Measurements from ENCODE around the gene CAMTA1. TPM values are rescaled to one million over a fixed set of nuclear protein-coding genes. Genes with fewer than 3 reads are reported as not detected.
"Not testable (repeated sequence)": the region's sequence is repeated elsewhere in the genome, so short reads cannot be mapped to it uniquely, and the experiment has no call there.

CAMTA1 gene
- total and polyA plus RNA-seq, 4 donors, result 78.7 to 438 (median 173) TPM

DNA sequence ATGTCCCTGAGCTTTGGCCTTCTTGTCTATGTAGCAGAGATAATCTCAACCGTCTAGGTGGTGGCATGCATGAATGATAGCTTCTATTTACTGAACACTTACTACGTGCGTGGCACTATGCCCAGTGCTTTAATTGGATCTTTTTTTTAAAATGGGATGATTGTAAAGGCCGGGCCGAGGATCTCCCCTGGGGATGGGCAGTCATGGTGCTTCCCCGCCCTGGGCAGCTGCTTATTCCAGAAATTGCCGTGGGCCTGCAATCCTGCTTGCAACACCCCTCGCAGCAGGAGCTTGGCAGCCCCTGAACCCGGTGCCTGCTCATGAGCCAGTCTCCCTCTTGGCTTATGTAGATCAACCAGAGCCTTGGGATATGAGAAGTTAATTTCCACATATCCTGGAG lies 360.7 kb downstream of the CAMTA1 start:
- Histone ChIP-seq H3K9me3 (ENCODE audit: control insufficient read depth, low read length) (no peaks in the 10 kb centered on the region), H3K27me3 (ENCODE audit: control insufficient read depth in 1 of 2, insufficient read depth in 2 of 2, low read length in 1 of 2) (no peaks in the 10 kb centered on the region), H3K27ac (ENCODE audit: low read depth in 1 of 2, low read length in 2 of 2) (no peak overlapping the region), H3K4me3 (ENCODE audit: low read length in 2 of 2) (no peak overlapping the region), H3K36me3 (ENCODE audit: control insufficient read depth in 1 of 2, insufficient read depth in 2 of 2, low read length in 1 of 2) (no peaks in the 10 kb centered on the region), H3K4me1 (ENCODE audit: control insufficient read depth in 1 of 2, insufficient read depth in 2 of 2, low read length in 2 of 2) (no peaks in the 10 kb centered on the region)
- ATAC-seq (ENCODE audit: low FRiP score) (no peak), DNase-seq (no peak)
- 75 to 89% methylated on average over 9 of the region's 9 CpGs for WGBS, 2 donors
- intact Hi-C loops (cut with DNase I), result no loop called here

DNA sequence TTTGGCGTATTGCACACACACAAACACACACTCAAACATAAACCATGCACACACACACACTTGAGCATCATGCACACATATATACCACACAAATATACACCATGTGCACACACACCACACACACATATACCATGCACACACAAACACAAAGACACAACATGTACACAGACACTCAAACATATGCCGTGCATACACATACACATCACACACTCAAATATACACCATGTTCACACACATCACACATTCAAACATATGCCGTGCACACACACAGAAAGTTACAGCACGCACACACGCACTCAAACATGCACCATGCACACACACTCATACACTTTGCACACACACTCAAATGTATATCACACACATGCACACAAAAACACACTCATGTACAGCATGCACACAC lies 361.5 kb downstream of the CAMTA1 start:
- ATAC-seq (ENCODE audit: low FRiP score) (no peak), DNase-seq (no peak)
- H3K27me3 ChIP-seq (ENCODE audit: control insufficient read depth in 1 of 2, insufficient read depth in 2 of 2, low read length in 1 of 2), result no peaks in the 10 kb centered on the region
- WGBS, 2 donors, result 96 to 98% methylated on average over 5 of the region's 5 CpGs
- intact Hi-C loops (cut with DNase I), result no loop called here
- H3K27ac ChIP-seq (ENCODE audit: low read depth in 1 of 2, low read length in 2 of 2), result no peak overlapping the region
- H3K4me1 ChIP-seq (ENCODE audit: control insufficient read depth in 1 of 2, insufficient read depth in 2 of 2, low read length in 2 of 2), result no peaks in the 10 kb centered on the region
- H3K36me3 ChIP-seq (ENCODE audit: control insufficient read depth in 1 of 2, insufficient read depth in 2 of 2, low read length in 1 of 2), result no peaks in the 10 kb centered on the region
- no peaks in the 10 kb centered on the region for H3K9me3 ChIP-seq (ENCODE audit: control insufficient read depth, low read length)
- no peak overlapping the region for H3K4me3 ChIP-seq (ENCODE audit: low read length in 2 of 2)

DNA sequence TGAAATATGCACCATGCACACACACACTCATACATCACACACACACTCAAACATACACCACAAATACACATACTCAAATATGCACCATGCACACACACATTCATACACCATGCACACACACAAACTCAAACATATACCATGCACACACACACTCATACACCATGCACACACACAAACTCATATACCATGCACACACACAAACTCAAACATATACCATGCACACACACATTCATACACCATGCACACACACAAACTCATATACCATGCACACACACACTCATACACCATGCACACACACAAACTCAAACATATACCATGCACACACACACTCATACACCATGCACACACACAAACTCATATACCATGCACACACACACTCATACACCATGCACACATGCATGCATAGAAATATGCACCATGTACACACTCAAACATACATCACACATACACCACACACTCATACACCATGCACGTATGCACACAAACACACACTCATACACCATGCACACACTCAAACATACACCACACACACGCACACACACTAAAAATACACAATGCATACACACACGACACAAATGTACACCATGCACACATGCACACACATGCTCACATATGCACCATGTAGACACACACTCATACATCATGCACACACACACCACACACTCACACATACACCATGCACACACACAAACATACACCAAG lies 362.5 kb downstream of the CAMTA1 start:
- 96 to 97% methylated on average over 3 of the region's 3 CpGs for WGBS, 2 donors

DNA sequence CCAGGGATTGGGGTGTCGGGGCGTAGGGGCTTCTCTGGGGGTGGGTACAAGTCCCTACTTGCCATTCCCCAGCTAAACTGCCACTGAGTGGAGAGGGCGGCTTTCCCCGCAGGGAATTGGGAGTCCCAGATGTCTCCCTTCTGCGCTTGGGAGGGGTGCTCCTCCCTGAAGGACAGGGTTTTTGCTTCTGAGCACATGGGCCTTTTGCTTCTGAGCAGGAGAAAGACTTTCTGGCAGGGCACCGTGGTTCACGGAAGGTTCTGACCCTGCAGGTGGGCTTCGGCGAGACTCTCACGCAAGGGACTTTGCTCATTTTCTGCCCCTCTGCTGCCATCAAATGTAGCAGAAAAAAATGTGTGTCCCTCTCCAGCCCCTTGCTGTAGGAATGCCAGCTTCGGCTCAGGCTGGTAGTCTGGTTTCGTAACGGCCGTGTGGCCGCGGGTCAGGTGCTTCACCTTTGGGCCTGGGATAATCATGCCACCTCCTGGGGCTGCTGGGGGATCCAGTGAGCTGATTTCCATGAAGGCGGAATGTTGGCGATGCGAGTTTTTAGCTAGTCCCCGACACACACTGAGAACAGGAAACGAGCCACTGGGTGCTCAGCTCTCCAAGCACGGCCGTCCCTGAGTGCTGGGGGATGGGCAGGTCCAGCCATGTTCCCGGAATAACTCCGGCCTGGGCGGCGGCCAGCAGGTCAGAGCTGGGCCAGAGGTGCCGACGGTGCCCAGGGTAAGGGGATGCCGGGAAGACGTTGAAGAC lies 364.0 kb downstream of the CAMTA1 start:
- ATAC-seq (ENCODE audit: low FRiP score) (peak; percentile 62), DNase-seq (peak; percentile 74 to 86)
- Histone ChIP-seq H3K27ac (ENCODE audit: low read depth in 1 of 2, low read length in 2 of 2) (no peak overlapping the region), H3K4me3 (ENCODE audit: low read length in 2 of 2) (no peak overlapping the region), H3K9me3 (ENCODE audit: control insufficient read depth, low read length) (no peaks in the 10 kb centered on the region), H3K4me1 (ENCODE audit: control insufficient read depth in 1 of 2, insufficient read depth in 2 of 2, low read length in 2 of 2) (no peaks in the 10 kb centered on the region), H3K36me3 (ENCODE audit: control insufficient read depth in 1 of 2, insufficient read depth in 2 of 2, low read length in 1 of 2) (no peaks in the 10 kb centered on the region), H3K27me3 (ENCODE audit: control insufficient read depth in 1 of 2, insufficient read depth in 2 of 2, low read length in 1 of 2) (no peaks in the 10 kb centered on the region)
- 27 to 28% methylated on average over 31 of the region's 31 CpGs for WGBS, 2 donors
- intact Hi-C loops (cut with DNase I), result no loop called here

More for the DNA sequence above, 362.5 kb downstream of the CAMTA1 start:
- ATAC-seq (ENCODE audit: low FRiP score); H3K27ac ChIP-seq (ENCODE audit: low read depth in 1 of 2, low read length in 2 of 2); H3K9me3 ChIP-seq (ENCODE audit: control insufficient read depth, low read length); H3K4me3 ChIP-seq (ENCODE audit: low read length in 2 of 2); H3K36me3 ChIP-seq (ENCODE audit: control insufficient read depth in 1 of 2, insufficient read depth in 2 of 2, low read length in 1 of 2); DNase-seq; intact Hi-C loops (cut with DNase I); H3K27me3 ChIP-seq (ENCODE audit: control insufficient read depth in 1 of 2, insufficient read depth in 2 of 2, low read length in 1 of 2); H3K4me1 ChIP-seq (ENCODE audit: control insufficient read depth in 1 of 2, insufficient read depth in 2 of 2, low read length in 2 of 2): not testable (repeated sequence)

DNA sequence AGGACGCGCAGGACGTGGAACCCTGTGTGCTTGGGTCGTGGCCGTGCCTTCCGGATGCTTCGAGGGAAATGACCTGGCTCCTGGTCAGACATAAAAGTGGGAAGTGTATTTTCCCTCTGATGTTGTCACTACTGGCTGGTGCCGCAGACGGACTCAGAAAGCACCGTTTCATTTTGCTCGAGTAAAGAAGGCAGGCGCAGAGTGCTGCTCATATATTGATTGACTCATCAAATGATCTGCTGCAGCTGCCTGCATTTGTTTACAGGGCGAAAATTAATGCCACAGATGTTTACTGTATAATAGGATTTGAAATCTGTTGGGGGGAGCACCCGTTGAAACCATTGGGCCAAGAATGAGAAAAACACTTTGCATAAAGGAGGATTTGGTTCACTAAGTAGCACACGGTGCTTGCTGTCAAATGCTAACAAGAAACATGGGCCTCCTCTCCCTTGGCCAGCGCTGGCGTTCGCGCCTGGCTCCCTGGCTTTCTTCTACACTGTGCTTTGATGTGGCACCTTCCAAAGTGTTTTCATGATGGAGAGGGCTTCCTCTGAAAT lies 365.5 kb downstream of the CAMTA1 start:
- no peak for DNase-seq
- WGBS, 2 donors, result 92% methylated on average over 19 of the region's 19 CpGs
- ATAC-seq (ENCODE audit: low FRiP score), result no peak
- intact Hi-C loops (cut with DNase I), result no loop called here
- no peak overlapping the region for H3K4me3 ChIP-seq (ENCODE audit: low read length in 2 of 2)
- no peaks in the 10 kb centered on the region for H3K9me3 ChIP-seq (ENCODE audit: control insufficient read depth, low read length)
- no peaks in the 10 kb centered on the region for H3K4me1 ChIP-seq (ENCODE audit: control insufficient read depth in 1 of 2, insufficient read depth in 2 of 2, low read length in 2 of 2)
- H3K27ac ChIP-seq (ENCODE audit: low read depth in 1 of 2, low read length in 2 of 2), result no peak overlapping the region
- H3K27me3 ChIP-seq (ENCODE audit: control insufficient read depth in 1 of 2, insufficient read depth in 2 of 2, low read length in 1 of 2), result no peaks in the 10 kb centered on the region
- H3K36me3 ChIP-seq (ENCODE audit: control insufficient read depth in 1 of 2, insufficient read depth in 2 of 2, low read length in 1 of 2), result no peaks in the 10 kb centered on the region

DNA sequence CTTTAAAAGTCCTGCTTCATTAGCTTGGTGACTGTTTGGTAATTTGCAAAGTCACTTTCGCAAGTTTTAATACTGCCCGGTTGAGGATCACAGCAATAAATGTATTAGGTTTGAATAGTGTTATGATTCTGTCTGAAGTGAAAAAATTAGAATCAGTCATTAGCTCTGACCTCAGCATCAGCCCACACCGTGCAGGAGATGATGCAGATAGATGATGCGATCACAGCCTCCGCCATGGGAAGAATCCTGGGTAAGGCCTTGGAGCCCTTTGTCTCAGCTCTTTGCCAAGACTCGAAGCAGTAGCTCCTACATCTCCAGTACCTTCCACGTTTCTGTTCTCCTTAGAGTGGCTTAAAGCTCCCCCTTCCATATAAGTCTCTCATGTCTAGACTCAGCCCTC lies 366.7 kb downstream of the CAMTA1 start:
- intact Hi-C loops (cut with DNase I), result no loop called here
- no peak overlapping the region for H3K27ac ChIP-seq (ENCODE audit: low read depth in 1 of 2, low read length in 2 of 2)
- 83 to 86% methylated on average over 7 of the region's 7 CpGs for WGBS, 2 donors

DNA sequence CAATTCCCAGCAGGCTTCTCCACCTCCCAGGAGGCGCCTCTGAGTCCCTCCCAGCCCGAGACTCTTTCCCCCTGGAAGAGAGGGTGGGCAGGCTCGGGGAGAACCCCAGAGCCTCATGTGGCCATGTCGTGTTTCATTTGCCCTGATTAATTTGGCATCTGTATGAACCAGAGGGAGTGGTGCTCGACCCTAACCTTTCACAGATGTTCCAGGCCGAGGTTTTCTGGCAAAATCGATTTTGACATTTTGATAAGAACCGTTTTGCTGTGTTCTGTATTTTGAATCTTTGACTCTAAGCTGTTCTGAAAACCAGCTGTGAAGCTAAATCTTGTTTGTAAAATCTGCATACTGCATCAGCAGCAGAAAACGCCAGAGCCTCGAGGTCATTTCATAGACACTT lies 367.4 kb downstream of the CAMTA1 start:
- ATAC-seq (ENCODE audit: low FRiP score) (no peak), DNase-seq (no peak)
- H3K27me3 ChIP-seq (ENCODE audit: control insufficient read depth in 1 of 2, insufficient read depth in 2 of 2, low read length in 1 of 2), result no peaks in the 10 kb centered on the region
- H3K4me3 ChIP-seq (ENCODE audit: low read length in 2 of 2), result no peak overlapping the region
- H3K36me3 ChIP-seq (ENCODE audit: control insufficient read depth in 1 of 2, insufficient read depth in 2 of 2, low read length in 1 of 2), result no peaks in the 10 kb centered on the region
- intact Hi-C loops (cut with DNase I), result no loop called here
- WGBS, 2 donors, result 64 to 78% methylated on average over 10 of the region's 10 CpGs
- H3K4me1 ChIP-seq (ENCODE audit: control insufficient read depth in 1 of 2, insufficient read depth in 2 of 2, low read length in 2 of 2), result no peaks in the 10 kb centered on the region
- no peak overlapping the region for H3K27ac ChIP-seq (ENCODE audit: low read depth in 1 of 2, low read length in 2 of 2)
- H3K9me3 ChIP-seq (ENCODE audit: control insufficient read depth, low read length), result no peaks in the 10 kb centered on the region

More for the DNA sequence above, 366.7 kb downstream of the CAMTA1 start:
- H3K4me3 ChIP-seq (ENCODE audit: low read length in 2 of 2), result no peak overlapping the region
- H3K4me1 ChIP-seq (ENCODE audit: control insufficient read depth in 1 of 2, insufficient read depth in 2 of 2, low read length in 2 of 2), result no peaks in the 10 kb centered on the region
- ATAC-seq (ENCODE audit: low FRiP score) (no peak), DNase-seq (no peak)
- no peaks in the 10 kb centered on the region for H3K27me3 ChIP-seq (ENCODE audit: control insufficient read depth in 1 of 2, insufficient read depth in 2 of 2, low read length in 1 of 2)
- no peaks in the 10 kb centered on the region for H3K36me3 ChIP-seq (ENCODE audit: control insufficient read depth in 1 of 2, insufficient read depth in 2 of 2, low read length in 1 of 2)
- H3K9me3 ChIP-seq (ENCODE audit: control insufficient read depth, low read length), result no peaks in the 10 kb centered on the region

DNA sequence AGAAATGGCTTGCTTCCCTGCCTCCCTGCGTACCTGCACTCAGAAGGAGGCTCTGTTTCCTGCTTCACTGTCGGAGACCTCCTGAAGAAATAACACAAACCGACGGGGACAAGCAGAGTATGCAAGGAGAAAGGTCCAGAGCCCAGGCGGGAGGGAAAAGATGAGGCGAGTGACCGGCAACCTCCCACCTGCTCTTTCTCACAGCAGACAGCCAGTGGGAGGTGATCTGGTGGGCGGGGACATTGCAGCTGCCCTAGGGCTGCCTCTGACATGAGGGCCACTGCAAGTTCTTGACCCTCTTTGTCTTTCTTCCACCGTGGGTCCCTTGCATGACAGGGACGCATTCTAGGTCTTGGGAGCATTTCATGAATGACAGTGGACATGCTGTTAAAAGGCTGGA lies 368.2 kb downstream of the CAMTA1 start:
- no peak overlapping the region for H3K4me3 ChIP-seq (ENCODE audit: low read length in 2 of 2)
- no peak for DNase-seq
- H3K36me3 ChIP-seq (ENCODE audit: control insufficient read depth in 1 of 2, insufficient read depth in 2 of 2, low read length in 1 of 2), result no peaks in the 10 kb centered on the region
- intact Hi-C loops (cut with DNase I), result no loop called here
- 81 to 87% methylated on average over 10 of the region's 10 CpGs for WGBS, 2 donors
- no peaks in the 10 kb centered on the region for H3K9me3 ChIP-seq (ENCODE audit: control insufficient read depth, low read length)
- ATAC-seq (ENCODE audit: low FRiP score), result no peak
- H3K27ac ChIP-seq (ENCODE audit: low read depth in 1 of 2, low read length in 2 of 2), result no peak overlapping the region
- no peaks in the 10 kb centered on the region for H3K4me1 ChIP-seq (ENCODE audit: control insufficient read depth in 1 of 2, insufficient read depth in 2 of 2, low read length in 2 of 2)
- no peaks in the 10 kb centered on the region for H3K27me3 ChIP-seq (ENCODE audit: control insufficient read depth in 1 of 2, insufficient read depth in 2 of 2, low read length in 1 of 2)
